GM23338 (cell line): ENCODE data around the gene ENTHD1. TPM values are rescaled to one million over a fixed set of nuclear protein-coding genes. Genes with fewer than 3 reads are reported as not detected.

Source experiments
- ATAC-seq: fragments of 200-7000 bp; cut with Tn5 transposase; 3 replicates; pipeline ENCODE4 v1.9.1; 2020
- DNase-seq: peaks from one replicate; pipeline ENCODE4 v3.0.0-alpha.2; 2015; ENCODE audit warnings: low spot score
- H2AFZ ChIP-seq: fragments of 200-600 bp; sonication (generic); 2 replicates; pipeline ENCODE4 v1.8.0; 2016; ENCODE audit warnings: antibody characterized with exemption, mild to moderate bottlenecking, moderate library complexity
- H3F3A ChIP-seq: fragments of 200-600 bp; sonication (generic); replicated peaks from 2 replicates; pipeline ENCODE4 v1.8.0; 2017; ENCODE audit warnings: antibody characterized with exemption, mixed run types, low read depth
- H3K27ac ChIP-seq: fragments of 200-600 bp; sonication (generic); 2 replicates; pipeline ENCODE4 v1.6.1; 2016; ENCODE audit warnings: low read depth
- H3K27me3 ChIP-seq: fragments of 200-600 bp; sonication (generic); 2 replicates; pipeline ENCODE4 v1.8.0; 2016; ENCODE audit warnings: mild to moderate bottlenecking, mixed run types, moderate library complexity; ENCODE audit not compliant: insufficient read depth
- H3K36me3 ChIP-seq: fragments of 200-600 bp; sonication (generic); 2 replicates; pipeline ENCODE4 v1.8.0; 2016; ENCODE audit warnings: mild to moderate bottlenecking; ENCODE audit not compliant: insufficient read depth
- H3K4me1 ChIP-seq: fragments of 200-600 bp; sonication (generic); 2 replicates; pipeline ENCODE4 v1.8.0; 2016; ENCODE audit warnings: mild to moderate bottlenecking, moderate library complexity; ENCODE audit not compliant: insufficient read depth
- H3K4me2 ChIP-seq: fragments of 200-600 bp; sonication (generic); 2 replicates; pipeline ENCODE4 v1.7.1; 2017; ENCODE audit warnings: mixed run types
- H3K4me3 ChIP-seq: fragments of 200-600 bp; sonication (generic); 2 replicates; pipeline ENCODE4 v1.6.1; 2016; ENCODE audit warnings: mixed run types
- H3K79me2 ChIP-seq: fragments of 200-600 bp; sonication (generic); replicated peaks from 2 replicates; pipeline ENCODE4 v1.8.0; 2017; ENCODE audit warnings: mild to moderate bottlenecking; ENCODE audit not compliant: insufficient read depth
- H3K9me2 ChIP-seq: fragments of 200-600 bp; sonication (generic); 2 replicates; pipeline ENCODE4 v1.8.0; 2017; ENCODE audit not compliant: insufficient read depth
- H4K20me1 ChIP-seq: fragments of 200-600 bp; sonication (generic); replicated peaks from 2 replicates; pipeline ENCODE4 v1.8.0; 2017; ENCODE audit warnings: mild to moderate bottlenecking; ENCODE audit not compliant: insufficient read depth
- H3K27ac Mint-ChIP-seq: 2 replicates; pipeline ENCODE4 v1.8.0; 2020; ENCODE audit warnings: inconsistent platforms, mild to moderate bottlenecking, moderate library complexity, mixed read lengths
- H3K27me3 Mint-ChIP-seq: 3 replicates; pipeline ENCODE4 v1.8.0; 2022; ENCODE audit warnings: low read depth, mild to moderate bottlenecking, moderate library complexity, mixed read lengths, inconsistent platforms; ENCODE audit not compliant: insufficient read depth, poor library complexity
- H3K36me3 Mint-ChIP-seq: 3 replicates; pipeline ENCODE4 v1.8.0; 2021; ENCODE audit warnings: low read depth, mild to moderate bottlenecking, inconsistent platforms, moderate library complexity, mixed read lengths
- H3K4me1 Mint-ChIP-seq: 3 replicates; pipeline ENCODE4 v1.8.0; 2020; ENCODE audit warnings: mild to moderate bottlenecking, inconsistent platforms, mixed read lengths
- H3K4me3 Mint-ChIP-seq: 3 replicates; pipeline ENCODE4 v1.8.0; 2021; ENCODE audit warnings: moderate library complexity, mild to moderate bottlenecking, inconsistent platforms, mixed read lengths
- H3K9me3 Mint-ChIP-seq: 3 replicates; pipeline ENCODE4 v1.8.0; 2020; ENCODE audit warnings: moderate library complexity, mild to moderate bottlenecking, inconsistent platforms, mixed read lengths
- JUNB ChIP-seq: IDR thresholded peaks from one replicate; pipeline ENCODE4 v1.6.1; 2016; ENCODE audit warnings: antibody characterized with exemption; ENCODE audit not compliant: unreplicated experiment
- NANOG ChIP-seq: IDR thresholded peaks from 2 replicates; pipeline ENCODE4 v1.6.1; 2016; ENCODE audit warnings: antibody characterized with exemption, borderline replicate concordance
- POLR2AphosphoS5 ChIP-seq: IDR thresholded peaks from 2 replicates; pipeline ENCODE4 v1.6.1; 2016; ENCODE audit warnings: antibody characterized with exemption, low read depth
- ZNF114 ChIP-seq: fragments of 250-450 bp; sonication (Bioruptor Pico); IDR thresholded peaks from 2 replicates; pipeline ENCODE4 v1.5.0; 2020; ENCODE audit warnings: mild to moderate bottlenecking, moderate library complexity
- ZNF331 ChIP-seq: fragments of 250-450 bp; sonication (Bioruptor Pico); IDR thresholded peaks from 2 replicates; pipeline ENCODE4 v1.5.0; 2020; ENCODE audit warnings: low read depth, mild to moderate bottlenecking, moderate library complexity
- polyA plus RNA-seq: library from polyadenylated mRNA; unstranded; fragments of >200 nt; fragmentation: Nextera tagmentation; extraction: Ambion mirVana; gene quantifications from 2 replicates; pipeline ENCODE4 v1.2.1, GENCODE V29; 2016
- total RNA-seq: library from RNA; depleted of rRNA; stranded (reverse); fragments of >200 nt; shearing (Covaris generic); gene quantifications from 2 replicates; pipeline ENCODE4 v1.2.3, GENCODE V29; 2014
- TF ChIP-seq, protein P1 (sequence below): IDR thresholded peaks from 2 replicates; pipeline ENCODE4 v1.6.1; 2016; ENCODE audit warnings: antibody characterized with exemption
- TF ChIP-seq, protein P2 (sequence below): fragments of 250-450 bp; sonication (Bioruptor Pico); IDR thresholded peaks from 2 replicates; pipeline ENCODE4 v1.5.0; 2020; ENCODE audit warnings: mild to moderate bottlenecking, moderate library complexity
- TF ChIP-seq, protein P3 (sequence below): IDR thresholded peaks from one replicate; pipeline ENCODE4 v1.6.1; 2018; ENCODE audit warnings: antibody characterized with exemption; ENCODE audit not compliant: unreplicated experiment

The ENTHD1 gene
- total and polyA plus RNA-seq, 2 experiments from 2014 or later = not detected

- TF ChIP-seq ZNF114 (CRISPR knock-in tag) = no peak
- TF ChIP-seq ZNF331 (CRISPR knock-in tag) = no peak
- TF ChIP-seq, protein P1, sequence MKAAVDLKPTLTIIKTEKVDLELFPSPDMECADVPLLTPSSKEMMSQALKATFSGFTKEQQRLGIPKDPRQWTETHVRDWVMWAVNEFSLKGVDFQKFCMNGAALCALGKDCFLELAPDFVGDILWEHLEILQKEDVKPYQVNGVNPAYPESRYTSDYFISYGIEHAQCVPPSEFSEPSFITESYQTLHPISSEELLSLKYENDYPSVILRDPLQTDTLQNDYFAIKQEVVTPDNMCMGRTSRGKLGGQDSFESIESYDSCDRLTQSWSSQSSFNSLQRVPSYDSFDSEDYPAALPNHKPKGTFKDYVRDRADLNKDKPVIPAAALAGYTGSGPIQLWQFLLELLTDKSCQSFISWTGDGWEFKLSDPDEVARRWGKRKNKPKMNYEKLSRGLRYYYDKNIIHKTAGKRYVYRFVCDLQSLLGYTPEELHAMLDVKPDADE = no peak
- TF ChIP-seq, protein P2, sequence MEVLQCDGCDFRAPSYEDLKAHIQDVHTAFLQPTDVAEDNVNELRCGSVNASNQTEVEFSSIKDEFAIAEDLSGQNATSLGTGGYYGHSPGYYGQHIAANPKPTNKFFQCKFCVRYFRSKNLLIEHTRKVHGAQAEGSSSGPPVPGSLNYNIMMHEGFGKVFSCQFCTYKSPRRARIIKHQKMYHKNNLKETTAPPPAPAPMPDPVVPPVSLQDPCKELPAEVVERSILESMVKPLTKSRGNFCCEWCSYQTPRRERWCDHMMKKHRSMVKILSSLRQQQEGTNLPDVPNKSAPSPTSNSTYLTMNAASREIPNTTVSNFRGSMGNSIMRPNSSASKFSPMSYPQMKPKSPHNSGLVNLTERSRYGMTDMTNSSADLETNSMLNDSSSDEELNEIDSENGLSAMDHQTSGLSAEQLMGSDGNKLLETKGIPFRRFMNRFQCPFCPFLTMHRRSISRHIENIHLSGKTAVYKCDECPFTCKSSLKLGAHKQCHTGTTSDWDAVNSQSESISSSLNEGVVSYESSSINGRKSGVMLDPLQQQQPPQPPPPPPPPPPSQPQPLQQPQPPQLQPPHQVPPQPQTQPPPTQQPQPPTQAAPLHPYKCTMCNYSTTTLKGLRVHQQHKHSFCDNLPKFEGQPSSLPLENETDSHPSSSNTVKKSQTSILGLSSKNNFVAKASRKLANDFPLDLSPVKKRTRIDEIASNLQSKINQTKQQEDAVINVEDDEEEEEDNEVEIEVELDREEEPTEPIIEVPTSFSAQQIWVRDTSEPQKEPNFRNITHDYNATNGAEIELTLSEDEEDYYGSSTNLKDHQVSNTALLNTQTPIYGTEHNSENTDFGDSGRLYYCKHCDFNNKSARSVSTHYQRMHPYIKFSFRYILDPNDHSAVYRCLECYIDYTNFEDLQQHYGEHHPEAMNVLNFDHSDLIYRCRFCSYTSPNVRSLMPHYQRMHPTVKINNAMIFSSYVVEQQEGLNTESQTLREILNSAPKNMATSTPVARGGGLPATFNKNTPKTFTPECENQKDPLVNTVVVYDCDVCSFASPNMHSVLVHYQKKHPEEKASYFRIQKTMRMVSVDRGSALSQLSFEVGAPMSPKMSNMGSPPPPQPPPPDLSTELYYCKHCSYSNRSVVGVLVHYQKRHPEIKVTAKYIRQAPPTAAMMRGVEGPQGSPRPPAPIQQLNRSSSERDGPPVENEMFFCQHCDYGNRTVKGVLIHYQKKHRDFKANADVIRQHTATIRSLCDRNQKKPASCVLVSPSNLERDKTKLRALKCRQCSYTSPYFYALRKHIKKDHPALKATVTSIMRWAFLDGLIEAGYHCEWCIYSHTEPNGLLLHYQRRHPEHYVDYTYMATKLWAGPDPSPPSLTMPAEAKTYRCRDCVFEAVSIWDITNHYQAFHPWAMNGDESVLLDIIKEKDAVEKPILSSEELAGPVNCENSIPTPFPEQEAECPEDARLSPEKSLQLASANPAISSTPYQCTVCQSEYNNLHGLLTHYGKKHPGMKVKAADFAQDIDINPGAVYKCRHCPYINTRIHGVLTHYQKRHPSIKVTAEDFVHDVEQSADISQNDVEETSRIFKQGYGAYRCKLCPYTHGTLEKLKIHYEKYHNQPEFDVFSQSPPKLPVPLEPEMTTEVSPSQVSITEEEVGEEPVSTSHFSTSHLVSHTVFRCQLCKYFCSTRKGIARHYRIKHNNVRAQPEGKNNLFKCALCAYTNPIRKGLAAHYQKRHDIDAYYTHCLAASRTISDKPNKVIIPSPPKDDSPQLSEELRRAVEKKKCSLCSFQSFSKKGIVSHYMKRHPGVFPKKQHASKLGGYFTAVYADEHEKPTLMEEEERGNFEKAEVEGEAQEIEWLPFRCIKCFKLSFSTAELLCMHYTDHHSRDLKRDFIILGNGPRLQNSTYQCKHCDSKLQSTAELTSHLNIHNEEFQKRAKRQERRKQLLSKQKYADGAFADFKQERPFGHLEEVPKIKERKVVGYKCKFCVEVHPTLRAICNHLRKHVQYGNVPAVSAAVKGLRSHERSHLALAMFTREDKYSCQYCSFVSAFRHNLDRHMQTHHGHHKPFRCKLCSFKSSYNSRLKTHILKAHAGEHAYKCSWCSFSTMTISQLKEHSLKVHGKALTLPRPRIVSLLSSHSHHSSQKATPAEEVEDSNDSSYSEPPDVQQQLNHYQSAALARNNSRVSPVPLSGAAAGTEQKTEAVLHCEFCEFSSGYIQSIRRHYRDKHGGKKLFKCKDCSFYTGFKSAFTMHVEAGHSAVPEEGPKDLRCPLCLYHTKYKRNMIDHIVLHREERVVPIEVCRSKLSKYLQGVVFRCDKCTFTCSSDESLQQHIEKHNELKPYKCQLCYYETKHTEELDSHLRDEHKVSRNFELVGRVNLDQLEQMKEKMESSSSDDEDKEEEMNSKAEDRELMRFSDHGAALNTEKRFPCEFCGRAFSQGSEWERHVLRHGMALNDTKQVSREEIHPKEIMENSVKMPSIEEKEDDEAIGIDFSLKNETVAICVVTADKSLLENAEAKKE (CRISPR knock-in tag) = no peak
- no peak for TF ChIP-seq POLR2AphosphoS5
- no peak for TF ChIP-seq JUNB
- TF ChIP-seq NANOG = no peak
Measured at GRCh38 chr22:39939830-39940229, 46.3 kb upstream of the ENTHD1 start (continued).

- no peak overlapping the region for H3K4me3 Mint-ChIP-seq
- H3K27me3 ChIP-seq = no peaks in the 10 kb centered on the region
- H3K27ac Mint-ChIP-seq = no peak overlapping the region
- DNase-seq = no peak
- peaks cover 5% of the 10 kb centered on the region; the same call in 1 of the 2 replicates for H3F3A ChIP-seq
- H3K9me3 Mint-ChIP-seq = no peaks in the 10 kb centered on the region
- H3K9me2 ChIP-seq = no peaks in the 10 kb centered on the region
- no peak overlapping the region for H3K4me3 ChIP-seq
- peaks cover 50% of the 10 kb centered on the region for H3K4me1 ChIP-seq
- no peak overlapping the region for H3K27ac ChIP-seq
- no peak overlapping the region; the same call in 1 of the 2 replicates for H2AFZ ChIP-seq
- no peaks in the 10 kb centered on the region for H3K27me3 Mint-ChIP-seq
- H3K79me2 ChIP-seq = no peaks in the 10 kb centered on the region
- no peaks in the 10 kb centered on the region for H4K20me1 ChIP-seq
- H3K36me3 ChIP-seq = no peaks in the 10 kb centered on the region
- no peak for ATAC-seq
- H3K4me2 ChIP-seq = no peak overlapping the region
- peaks cover 60% of the 10 kb centered on the region for H3K4me1 Mint-ChIP-seq
- no peaks in the 10 kb centered on the region for H3K36me3 Mint-ChIP-seq
- TF ChIP-seq, protein P3, sequence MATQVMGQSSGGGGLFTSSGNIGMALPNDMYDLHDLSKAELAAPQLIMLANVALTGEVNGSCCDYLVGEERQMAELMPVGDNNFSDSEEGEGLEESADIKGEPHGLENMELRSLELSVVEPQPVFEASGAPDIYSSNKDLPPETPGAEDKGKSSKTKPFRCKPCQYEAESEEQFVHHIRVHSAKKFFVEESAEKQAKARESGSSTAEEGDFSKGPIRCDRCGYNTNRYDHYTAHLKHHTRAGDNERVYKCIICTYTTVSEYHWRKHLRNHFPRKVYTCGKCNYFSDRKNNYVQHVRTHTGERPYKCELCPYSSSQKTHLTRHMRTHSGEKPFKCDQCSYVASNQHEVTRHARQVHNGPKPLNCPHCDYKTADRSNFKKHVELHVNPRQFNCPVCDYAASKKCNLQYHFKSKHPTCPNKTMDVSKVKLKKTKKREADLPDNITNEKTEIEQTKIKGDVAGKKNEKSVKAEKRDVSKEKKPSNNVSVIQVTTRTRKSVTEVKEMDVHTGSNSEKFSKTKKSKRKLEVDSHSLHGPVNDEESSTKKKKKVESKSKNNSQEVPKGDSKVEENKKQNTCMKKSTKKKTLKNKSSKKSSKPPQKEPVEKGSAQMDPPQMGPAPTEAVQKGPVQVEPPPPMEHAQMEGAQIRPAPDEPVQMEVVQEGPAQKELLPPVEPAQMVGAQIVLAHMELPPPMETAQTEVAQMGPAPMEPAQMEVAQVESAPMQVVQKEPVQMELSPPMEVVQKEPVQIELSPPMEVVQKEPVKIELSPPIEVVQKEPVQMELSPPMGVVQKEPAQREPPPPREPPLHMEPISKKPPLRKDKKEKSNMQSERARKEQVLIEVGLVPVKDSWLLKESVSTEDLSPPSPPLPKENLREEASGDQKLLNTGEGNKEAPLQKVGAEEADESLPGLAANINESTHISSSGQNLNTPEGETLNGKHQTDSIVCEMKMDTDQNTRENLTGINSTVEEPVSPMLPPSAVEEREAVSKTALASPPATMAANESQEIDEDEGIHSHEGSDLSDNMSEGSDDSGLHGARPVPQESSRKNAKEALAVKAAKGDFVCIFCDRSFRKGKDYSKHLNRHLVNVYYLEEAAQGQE = no peak
Measured at GRCh38 chr22:39938509-39939111, 45.0 kb upstream of the ENTHD1 start.
